ENCODE data around the gene GLYATL2. TPM values are rescaled to one million over a fixed set of nuclear protein-coding genes. Genes with fewer than 3 reads are reported as not detected.

GLYATL2 gene
- total and polyA plus RNA-seq, 2 experiments from 2014 or later, result not detected

GRCh38 chr11:58880166-58880565, 35.7 kb upstream of the GLYATL2 start:
- Histone ChIP-seq H3K36me3 (no peaks in the 10 kb centered on the region), H3K27ac (no peak overlapping the region), H3K4me1 (ENCODE audit: low read depth) (no peaks in the 10 kb centered on the region), H3K9me3 (ENCODE audit: low read depth) (no peaks in the 10 kb centered on the region), H3K27me3 (no peaks in the 10 kb centered on the region), H3K4me3 (no peak overlapping the region)
- TF ChIP-seq CTCF (IDR thresholded peaks at IDR 0.05; ENCODE audit: low read depth, low read length), result no peak
- DNase-seq (ENCODE audit: low read depth in 1 of 2, low spot score in 1 of 2), result no peak

- Histone ChIP-seq H3K9me3 (ENCODE audit: low read depth) (no peaks in the 10 kb centered on the region), H3K36me3 (no peaks in the 10 kb centered on the region), H3K4me3 (no peak overlapping the region), H3K27me3 (no peaks in the 10 kb centered on the region), H3K27ac (no peak overlapping the region), H3K4me1 (ENCODE audit: low read depth) (no peaks in the 10 kb centered on the region)
- DNase-seq (ENCODE audit: low read depth in 1 of 2, low spot score in 1 of 2), result no peak
- no peak for TF ChIP-seq CTCF (IDR thresholded peaks at IDR 0.05; ENCODE audit: low read depth, low read length)
Measured at GRCh38 chr11:58867556-58867955, 23.1 kb upstream of the GLYATL2 start.

- Histone ChIP-seq H3K9me3 (ENCODE audit: low read depth) (no peaks in the 10 kb centered on the region), H3K4me1 (ENCODE audit: low read depth) (no peaks in the 10 kb centered on the region), H3K27me3 (no peaks in the 10 kb centered on the region), H3K27ac (no peak overlapping the region), H3K4me3 (no peak overlapping the region), H3K36me3 (no peaks in the 10 kb centered on the region)
- TF ChIP-seq CTCF (IDR thresholded peaks at IDR 0.05; ENCODE audit: low read depth, low read length), result no peak
- DNase-seq (ENCODE audit: low read depth in 1 of 2, low spot score in 1 of 2), result no peak
Measured at GRCh38 chr11:58866788-58867187, 22.3 kb upstream of the GLYATL2 start.

- no peak overlapping the region for H3K27ac ChIP-seq
- no peaks in the 10 kb centered on the region for H3K27me3 ChIP-seq
- H3K9me3 ChIP-seq (ENCODE audit: low read depth), result no peaks in the 10 kb centered on the region
- no peaks in the 10 kb centered on the region for H3K4me1 ChIP-seq (ENCODE audit: low read depth)
- H3K4me3 ChIP-seq, result no peak overlapping the region
- DNase-seq (ENCODE audit: low read depth in 1 of 2, low spot score in 1 of 2), result no peak
- no peak for TF ChIP-seq CTCF (IDR thresholded peaks at IDR 0.05; ENCODE audit: low read depth, low read length)
- no peaks in the 10 kb centered on the region for H3K36me3 ChIP-seq
Measured at GRCh38 chr11:58864335-58864734, 19.8 kb upstream of the GLYATL2 start.

- no peak overlapping the region for H3K27ac ChIP-seq
- H3K4me1 ChIP-seq (ENCODE audit: low read depth), result no peaks in the 10 kb centered on the region
- DNase-seq (ENCODE audit: low read depth in 1 of 2, low spot score in 1 of 2), result no peak
- TF ChIP-seq CTCF (IDR thresholded peaks at IDR 0.05; ENCODE audit: low read depth, low read length), result no peak
- H3K27me3 ChIP-seq, result no peaks in the 10 kb centered on the region
- no peaks in the 10 kb centered on the region for H3K9me3 ChIP-seq (ENCODE audit: low read depth)
- no peaks in the 10 kb centered on the region for H3K36me3 ChIP-seq
- H3K4me3 ChIP-seq, result no peak overlapping the region
Measured at GRCh38 chr11:58863697-58864096, 19.2 kb upstream of the GLYATL2 start.

GRCh38 chr11:58861533-58861932, 17.0 kb upstream of the GLYATL2 start:
- H3K9me3 ChIP-seq (ENCODE audit: low read depth), result no peaks in the 10 kb centered on the region
- H3K4me3 ChIP-seq, result no peak overlapping the region
- no peak overlapping the region for H3K27ac ChIP-seq
- no peaks in the 10 kb centered on the region for H3K36me3 ChIP-seq
- H3K27me3 ChIP-seq, result no peaks in the 10 kb centered on the region
- no peak for DNase-seq (ENCODE audit: low read depth in 1 of 2, low spot score in 1 of 2)
- TF ChIP-seq CTCF (IDR thresholded peaks at IDR 0.05; ENCODE audit: low read depth, low read length), result no peak
- H3K4me1 ChIP-seq (ENCODE audit: low read depth), result no peaks in the 10 kb centered on the region

All from cardiac muscle cell (in vitro differentiated cells and primary cell).